Measurements from ENCODE around the gene HOXC12.
A peak's percentile ranks its signal among the peaks of the same experiment; 100 is the strongest.

HOXC12 gene

GRCh38 chr12:53956251-53956887 lies 1.7 kb downstream of the HOXC12 start:
- H3K36me3 ChIP-seq (ENCODE audit: control insufficient read depth in 2 of 2, insufficient read depth in 1 of 2, low read length in 2 of 2) = no peaks in the 10 kb centered on the region
- peak; percentile 86 for TF ChIP-seq BCL11B (tag by site-specific recombination; IDR thresholded peaks at IDR 0.05; ENCODE audit: low read depth)
- TF ChIP-seq ZNF24 (tag by site-specific recombination; IDR thresholded peaks at IDR 0.05) = no peak
- no peaks in the 10 kb centered on the region for H3K9me3 ChIP-seq (ENCODE audit: control insufficient read depth, insufficient read depth, low read depth, low read length)
- no peak overlapping the region for H3K27ac ChIP-seq (ENCODE audit: extremely low read depth, low read depth, low read length)
- ChIA-PET POLR2A (no interaction called here), CTCF (no interaction called here)
- H3K4me1 ChIP-seq (ENCODE audit: control insufficient read depth, insufficient read depth, low read length) = peaks cover 5% of the 10 kb centered on the region; the same call in 1 of the 2 replicates
- no peak overlapping the region for H3K4me3 ChIP-seq (ENCODE audit: low read depth, low read length)

- CTCF ChIA-PET = no interaction called here
- no peak overlapping the region for H3K4me3 ChIP-seq (ENCODE audit: low read depth, low read length)
- no peak overlapping the region for H3K27ac ChIP-seq (ENCODE audit: extremely low read depth, low read depth, low read length)
Measured at GRCh38 chr12:53956914-53957536, 2.3 kb downstream of the HOXC12 start.

DNA sequence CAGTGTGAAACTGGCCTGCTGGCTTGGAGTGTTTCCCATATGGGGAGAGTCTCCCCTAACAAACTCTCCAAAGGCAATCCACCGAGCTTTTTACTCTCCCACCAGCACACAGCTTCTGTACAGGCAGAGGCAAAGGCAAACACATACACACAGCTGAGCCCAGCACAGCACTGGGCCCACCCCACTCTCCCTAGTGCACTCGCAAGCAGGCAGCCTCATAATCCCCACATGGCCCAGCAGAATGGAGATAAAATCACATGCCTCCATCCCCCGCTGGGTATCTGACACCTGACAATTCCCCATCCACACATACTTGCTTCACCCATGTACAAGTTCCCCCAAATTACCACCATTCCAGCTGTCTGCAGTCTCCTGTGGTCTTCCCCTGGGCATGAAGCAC lies 3.4 kb downstream of the HOXC12 start:
- POLR2A ChIA-PET = no interaction called here
- H3K4me1 ChIP-seq (ENCODE audit: control insufficient read depth, insufficient read depth, low read length) = peaks cover 10% of the 10 kb centered on the region
- CTCF ChIA-PET = interaction anchor here (0.6 kb wide), 2 partner anchors 12 to 60 kb away, joined by 5 to 7 read pairs; no protein-coding TSS in a partner anchor
- no peak overlapping the region; the same call in 1 of the 2 replicates for H3K27ac ChIP-seq (ENCODE audit: extremely low read depth, low read depth, low read length)
- H3K4me3 ChIP-seq (ENCODE audit: low read depth, low read length) = no peak overlapping the region
- H3K36me3 ChIP-seq (ENCODE audit: control insufficient read depth in 2 of 2, insufficient read depth in 1 of 2, low read length in 2 of 2) = peaks cover 0 to 8% of the 10 kb centered on the region in 2 experiments; a peak in 1 of 3 replicates
- H3K9me3 ChIP-seq (ENCODE audit: control insufficient read depth, insufficient read depth, low read depth, low read length) = no peaks in the 10 kb centered on the region
- TF ChIP-seq ZNF670 (tag by site-specific recombination; IDR thresholded peaks at IDR 0.05; ENCODE audit: low read depth) (no peak), BCL11B (tag by site-specific recombination; IDR thresholded peaks at IDR 0.05; ENCODE audit: low read depth) (no peak), MYNN (tag by site-specific recombination; IDR thresholded peaks at IDR 0.05; ENCODE audit: borderline replicate concordance) (no peak), ZNF843 (tag by site-specific recombination; IDR thresholded peaks at IDR 0.05) (no peak), ZNF148 (tag by site-specific recombination; IDR thresholded peaks at IDR 0.05; ENCODE audit: borderline replicate concordance) (no peak), CTCF (tag by site-specific recombination; IDR thresholded peaks at IDR 0.05) (no peak), ZFP69B (tag by site-specific recombination; IDR thresholded peaks at IDR 0.05) (peak; percentile 81), ZNF830 (tag by site-specific recombination; IDR thresholded peaks at IDR 0.05; ENCODE audit: low read depth) (no peak), ZNF561 (tag by site-specific recombination; IDR thresholded peaks at IDR 0.05; ENCODE audit: borderline replicate concordance) (no peak), HOXC10 (CRISPR knock-in tag; IDR thresholded peaks at IDR 0.05) (no peak), ZBTB8A (tag by site-specific recombination; IDR thresholded peaks at IDR 0.05) (no peak)
- TF ChIP-seq, protein P1, sequence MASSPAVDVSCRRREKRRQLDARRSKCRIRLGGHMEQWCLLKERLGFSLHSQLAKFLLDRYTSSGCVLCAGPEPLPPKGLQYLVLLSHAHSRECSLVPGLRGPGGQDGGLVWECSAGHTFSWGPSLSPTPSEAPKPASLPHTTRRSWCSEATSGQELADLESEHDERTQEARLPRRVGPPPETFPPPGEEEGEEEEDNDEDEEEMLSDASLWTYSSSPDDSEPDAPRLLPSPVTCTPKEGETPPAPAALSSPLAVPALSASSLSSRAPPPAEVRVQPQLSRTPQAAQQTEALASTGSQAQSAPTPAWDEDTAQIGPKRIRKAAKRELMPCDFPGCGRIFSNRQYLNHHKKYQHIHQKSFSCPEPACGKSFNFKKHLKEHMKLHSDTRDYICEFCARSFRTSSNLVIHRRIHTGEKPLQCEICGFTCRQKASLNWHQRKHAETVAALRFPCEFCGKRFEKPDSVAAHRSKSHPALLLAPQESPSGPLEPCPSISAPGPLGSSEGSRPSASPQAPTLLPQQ (tag by site-specific recombination; IDR thresholded peaks at IDR 0.05) = peak; percentile 93
- TF ChIP-seq, protein P2, sequence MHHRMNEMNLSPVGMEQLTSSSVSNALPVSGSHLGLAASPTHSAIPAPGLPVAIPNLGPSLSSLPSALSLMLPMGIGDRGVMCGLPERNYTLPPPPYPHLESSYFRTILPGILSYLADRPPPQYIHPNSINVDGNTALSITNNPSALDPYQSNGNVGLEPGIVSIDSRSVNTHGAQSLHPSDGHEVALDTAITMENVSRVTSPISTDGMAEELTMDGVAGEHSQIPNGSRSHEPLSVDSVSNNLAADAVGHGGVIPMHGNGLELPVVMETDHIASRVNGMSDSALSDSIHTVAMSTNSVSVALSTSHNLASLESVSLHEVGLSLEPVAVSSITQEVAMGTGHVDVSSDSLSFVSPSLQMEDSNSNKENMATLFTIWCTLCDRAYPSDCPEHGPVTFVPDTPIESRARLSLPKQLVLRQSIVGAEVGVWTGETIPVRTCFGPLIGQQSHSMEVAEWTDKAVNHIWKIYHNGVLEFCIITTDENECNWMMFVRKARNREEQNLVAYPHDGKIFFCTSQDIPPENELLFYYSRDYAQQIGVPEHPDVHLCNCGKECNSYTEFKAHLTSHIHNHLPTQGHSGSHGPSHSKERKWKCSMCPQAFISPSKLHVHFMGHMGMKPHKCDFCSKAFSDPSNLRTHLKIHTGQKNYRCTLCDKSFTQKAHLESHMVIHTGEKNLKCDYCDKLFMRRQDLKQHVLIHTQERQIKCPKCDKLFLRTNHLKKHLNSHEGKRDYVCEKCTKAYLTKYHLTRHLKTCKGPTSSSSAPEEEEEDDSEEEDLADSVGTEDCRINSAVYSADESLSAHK (tag by site-specific recombination; IDR thresholded peaks at IDR 0.05) = no peak
- TF ChIP-seq, protein P3, sequence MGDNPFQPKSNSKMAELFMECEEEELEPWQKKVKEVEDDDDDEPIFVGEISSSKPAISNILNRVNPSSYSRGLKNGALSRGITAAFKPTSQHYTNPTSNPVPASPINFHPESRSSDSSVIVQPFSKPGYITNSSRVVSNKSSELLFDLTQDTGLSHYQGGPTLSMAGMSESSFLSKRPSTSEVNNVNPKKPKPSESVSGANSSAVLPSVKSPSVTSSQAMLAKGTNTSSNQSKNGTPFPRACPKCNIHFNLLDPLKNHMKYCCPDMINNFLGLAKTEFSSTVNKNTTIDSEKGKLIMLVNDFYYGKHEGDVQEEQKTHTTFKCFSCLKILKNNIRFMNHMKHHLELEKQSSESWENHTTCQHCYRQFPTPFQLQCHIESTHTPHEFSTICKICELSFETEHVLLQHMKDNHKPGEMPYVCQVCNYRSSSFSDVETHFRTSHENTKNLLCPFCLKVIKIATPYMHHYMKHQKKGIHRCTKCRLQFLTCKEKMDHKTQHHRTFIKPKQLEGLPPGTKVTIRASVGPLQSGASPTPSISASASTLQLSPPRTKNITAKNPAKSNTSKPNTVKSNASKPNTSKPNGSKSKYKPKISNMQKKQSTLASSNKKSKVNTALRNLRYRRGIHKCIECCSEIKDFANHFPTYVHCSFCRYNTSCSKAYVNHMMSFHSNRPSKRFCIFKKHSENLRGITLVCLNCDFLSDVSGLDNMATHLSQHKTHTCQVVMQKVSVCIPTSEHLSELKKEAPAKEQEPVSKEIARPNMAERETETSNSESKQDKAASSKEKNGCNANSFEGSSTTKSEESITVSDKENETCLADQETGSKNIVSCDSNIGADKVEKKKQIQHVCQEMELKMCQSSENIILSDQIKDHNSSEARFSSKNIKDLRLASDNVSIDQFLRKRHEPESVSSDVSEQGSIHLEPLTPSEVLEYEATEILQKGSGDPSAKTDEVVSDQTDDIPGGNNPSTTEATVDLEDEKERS (tag by site-specific recombination; IDR thresholded peaks at IDR 0.05) = no peak
- TF ChIP-seq, protein P4, sequence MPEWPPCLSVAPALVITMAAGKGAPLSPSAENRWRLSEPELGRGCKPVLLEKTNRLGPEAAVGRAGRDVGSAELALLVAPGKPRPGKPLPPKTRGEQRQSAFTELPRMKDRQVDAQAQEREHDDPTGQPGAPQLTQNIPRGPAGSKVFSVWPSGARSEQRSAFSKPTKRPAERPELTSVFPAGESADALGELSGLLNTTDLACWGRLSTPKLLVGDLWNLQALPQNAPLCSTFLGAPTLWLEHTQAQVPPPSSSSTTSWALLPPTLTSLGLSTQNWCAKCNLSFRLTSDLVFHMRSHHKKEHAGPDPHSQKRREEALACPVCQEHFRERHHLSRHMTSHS (tag by site-specific recombination; IDR thresholded peaks at IDR 0.05) = no peak

More at GRCh38 chr12:53956914-53957536, 2.3 kb downstream of the HOXC12 start:
- H3K4me1 ChIP-seq (ENCODE audit: control insufficient read depth, insufficient read depth, low read length) = peaks cover 5% of the 10 kb centered on the region; the same call in 1 of the 2 replicates
- TF ChIP-seq ZNF391 (tag by site-specific recombination; IDR thresholded peaks at IDR 0.05; ENCODE audit: borderline replicate concordance, low read depth) (no peak), FEZF1 (tag by site-specific recombination; IDR thresholded peaks at IDR 0.05) (no peak)
- POLR2A ChIA-PET = no interaction called here
- H3K9me3 ChIP-seq (ENCODE audit: control insufficient read depth, insufficient read depth, low read depth, low read length) = no peaks in the 10 kb centered on the region
- H3K36me3 ChIP-seq (ENCODE audit: control insufficient read depth in 2 of 2, insufficient read depth in 1 of 2, low read length in 2 of 2) = peaks cover 0 to 5% of the 10 kb centered on the region in 2 experiments; a peak in 1 of 3 replicates

Measured in HEK293 (cell line).